ENCODE results near the gene TMEM89.

Gene TMEM89

DNA sequence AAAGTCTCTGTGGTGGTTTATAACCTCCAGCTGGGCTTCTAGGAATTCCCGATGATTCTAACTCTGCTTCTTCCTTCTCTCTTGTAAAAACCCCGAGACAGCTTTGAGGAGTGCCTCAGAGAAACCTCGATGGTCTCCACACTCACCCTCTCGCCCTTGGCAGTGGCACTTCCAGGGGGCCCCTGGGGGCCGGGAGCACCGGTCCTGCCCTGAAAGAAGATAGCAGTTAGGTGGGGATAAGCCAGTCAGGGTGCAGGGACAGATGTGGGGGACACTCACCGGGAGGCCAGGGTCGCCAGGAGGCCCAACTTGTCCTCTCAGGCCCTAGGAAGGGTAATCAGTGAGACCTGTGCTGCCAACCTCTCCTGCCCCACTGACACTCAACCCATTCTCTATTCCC, 36.2 kb downstream of the TMEM89 start:
- no peak for DNase-seq

DNA sequence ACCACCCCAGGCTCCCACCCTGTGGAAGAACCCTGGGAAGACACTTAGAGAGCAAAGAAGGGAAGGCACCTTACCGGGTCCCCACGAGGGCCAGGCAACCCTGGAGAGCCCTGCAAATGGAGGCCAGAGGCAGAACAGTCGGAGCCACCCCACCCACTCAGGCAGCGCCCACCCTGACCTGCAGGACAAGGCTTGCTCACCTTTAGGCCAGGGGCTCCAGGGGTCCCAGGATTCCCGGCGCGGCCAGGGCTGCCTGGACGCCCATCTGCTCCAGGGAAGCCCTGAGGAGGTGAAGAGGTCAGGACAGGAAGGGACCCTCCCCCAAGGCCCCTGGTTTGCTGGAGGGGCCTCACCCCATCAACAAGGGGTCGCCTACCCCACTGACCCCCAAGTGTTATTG, 36.7 kb downstream of the TMEM89 start:
- no peak for DNase-seq

DNA sequence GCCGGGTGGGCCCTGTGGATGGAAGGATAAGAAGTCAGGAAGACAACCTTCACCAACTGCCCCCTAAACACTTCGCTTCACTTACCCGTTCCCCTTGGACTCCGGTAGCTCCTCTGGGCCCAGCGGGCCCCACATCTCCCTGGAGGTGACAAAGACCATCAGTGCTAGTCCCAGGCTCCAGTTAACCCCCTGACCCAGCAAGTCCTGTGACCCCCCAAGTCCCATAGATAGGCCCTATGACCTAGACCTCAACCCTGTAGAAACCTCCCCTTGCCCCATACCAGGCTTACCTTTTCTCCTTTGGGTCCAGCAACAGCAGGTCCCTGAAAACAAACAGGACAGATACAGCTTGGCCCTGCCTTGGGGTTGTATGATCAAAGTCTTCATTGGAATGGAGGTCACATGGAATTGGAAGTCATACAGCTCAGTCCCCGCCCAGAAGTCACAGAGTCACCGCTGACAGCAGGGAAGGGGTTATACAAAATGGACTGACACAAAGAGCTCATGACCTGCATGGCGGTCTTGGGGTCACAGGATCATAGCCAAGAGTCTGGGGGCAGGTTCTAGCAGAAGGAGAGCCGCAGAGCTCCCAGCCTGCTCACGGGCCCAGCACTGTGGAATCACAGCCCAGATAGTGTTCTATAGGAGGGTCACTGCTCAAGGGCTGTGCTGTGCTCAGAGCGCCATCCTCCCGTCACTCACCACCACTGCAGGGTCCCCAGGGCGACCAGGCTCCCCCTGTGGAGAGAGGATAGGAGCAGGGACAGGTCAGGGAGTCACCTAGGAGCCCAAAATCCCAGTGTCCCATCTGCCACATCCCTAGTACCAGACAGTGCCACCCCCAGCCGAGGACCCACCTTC, 39.7 kb downstream of the TMEM89 start:
- DNase-seq = no peak

- DNase-seq = no peak
These were observed 44.9 kb downstream of the TMEM89 start for GRCh38 chr3:48576647-48577046.

GRCh38 chr3:48575366-48575765, 46.2 kb downstream of the TMEM89 start:
- DNase-seq = no peak

- no peak for DNase-seq
These were observed 47.5 kb downstream of the TMEM89 start for GRCh38 chr3:48573973-48574585.

- DNase-seq = no peak
These were observed 49.1 kb downstream of the TMEM89 start for GRCh38 chr3:48572517-48572916.

DNA sequence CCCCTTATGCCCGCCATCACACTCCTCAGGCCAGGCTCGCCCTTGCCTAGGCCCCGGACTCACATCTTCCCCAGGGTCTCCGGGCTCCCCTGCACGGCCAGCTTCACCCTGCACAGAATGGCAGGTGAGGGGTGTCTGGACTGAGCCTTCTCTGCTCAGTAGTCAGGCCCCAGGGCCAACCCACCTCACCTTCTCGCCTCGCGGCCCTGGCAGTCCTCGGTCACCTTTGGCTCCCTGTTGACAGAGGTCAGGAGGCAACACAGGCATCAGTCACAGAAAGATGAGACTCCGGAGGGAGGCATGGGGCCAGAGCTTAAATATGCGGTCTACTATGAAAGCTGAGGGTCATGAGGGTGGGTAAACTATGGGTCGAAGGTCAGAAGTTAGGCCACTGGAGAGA, 49.6 kb downstream of the TMEM89 start:
- DNase-seq = no peak

Data from T1000 (cell line).